HK-2 (cell line): ENCODE results near the gene MRPL16.
"Not testable (repeated sequence)": the region's sequence is repeated elsewhere in the genome, so short reads cannot be mapped to it uniquely, and the experiment has no call there.

Experiments
- DNase-seq: peaks from one replicate; pipeline ENCODE4 v3.0.0-alpha.2; 2018; ENCODE audit not compliant: unreplicated experiment

The MRPL16 gene

DNA sequence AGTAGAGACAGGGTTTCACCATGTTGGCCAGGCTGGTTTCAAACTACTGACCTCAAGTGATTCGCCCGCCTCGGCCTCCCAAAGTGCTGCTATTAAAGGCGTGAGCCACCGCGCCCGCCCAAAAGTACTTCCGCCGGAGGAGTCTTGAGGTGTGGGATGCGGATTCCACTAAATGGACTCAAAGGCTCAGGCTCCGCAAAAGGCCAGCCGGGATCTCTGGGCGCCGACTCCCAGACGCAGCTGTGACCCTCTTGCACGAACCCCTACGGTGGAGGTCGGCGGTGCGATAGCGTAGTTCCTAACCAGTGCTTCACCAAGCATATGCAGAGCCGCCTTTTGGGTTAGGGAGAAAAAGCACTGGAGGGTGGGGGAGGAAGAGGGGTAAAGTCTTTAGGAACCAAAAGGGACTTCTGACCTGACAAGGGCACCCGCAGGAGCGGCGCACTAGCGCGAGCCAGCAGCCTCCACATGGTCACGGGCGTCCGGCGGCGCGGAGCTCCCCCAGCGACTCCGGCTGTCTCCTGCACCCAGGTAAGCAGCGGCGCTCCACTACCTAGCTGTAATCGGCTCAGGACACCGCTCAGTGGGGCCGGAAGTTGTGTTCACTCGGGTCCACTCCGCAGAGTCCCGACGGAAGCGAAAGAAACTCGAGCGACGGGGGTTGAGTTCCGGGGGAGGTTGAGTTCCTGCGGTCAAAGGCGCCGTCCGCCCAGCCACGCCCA is at the start of gene MRPL16:
TSS of gene MRPL16 (minus strand) at position 590 of the 722 bp plus-strand sequence. CDS start at position 470, 120 bp downstream.
- DNase-seq = peak; percentile 87

DNA sequence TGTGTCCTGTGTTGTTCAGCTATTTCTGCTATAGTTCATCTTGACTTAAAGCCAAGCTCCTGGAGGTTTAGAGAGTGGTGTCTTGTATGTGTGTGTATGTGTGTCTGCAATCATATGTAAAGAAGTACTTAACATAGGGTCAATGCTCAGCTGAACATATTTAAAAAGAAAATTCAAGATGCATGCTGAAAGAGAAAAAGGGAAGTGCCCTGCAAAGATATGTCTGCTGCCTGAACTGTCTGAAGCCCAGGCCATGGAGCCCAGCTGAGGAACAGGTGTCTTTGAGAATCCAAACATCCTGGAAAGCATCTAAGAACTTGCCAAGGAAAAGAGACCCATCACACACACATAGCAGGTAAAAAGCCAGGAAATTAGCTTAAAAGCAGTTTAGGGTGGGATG is 49.1 kb upstream of the MRPL16 start:
- no peak for DNase-seq

DNA sequence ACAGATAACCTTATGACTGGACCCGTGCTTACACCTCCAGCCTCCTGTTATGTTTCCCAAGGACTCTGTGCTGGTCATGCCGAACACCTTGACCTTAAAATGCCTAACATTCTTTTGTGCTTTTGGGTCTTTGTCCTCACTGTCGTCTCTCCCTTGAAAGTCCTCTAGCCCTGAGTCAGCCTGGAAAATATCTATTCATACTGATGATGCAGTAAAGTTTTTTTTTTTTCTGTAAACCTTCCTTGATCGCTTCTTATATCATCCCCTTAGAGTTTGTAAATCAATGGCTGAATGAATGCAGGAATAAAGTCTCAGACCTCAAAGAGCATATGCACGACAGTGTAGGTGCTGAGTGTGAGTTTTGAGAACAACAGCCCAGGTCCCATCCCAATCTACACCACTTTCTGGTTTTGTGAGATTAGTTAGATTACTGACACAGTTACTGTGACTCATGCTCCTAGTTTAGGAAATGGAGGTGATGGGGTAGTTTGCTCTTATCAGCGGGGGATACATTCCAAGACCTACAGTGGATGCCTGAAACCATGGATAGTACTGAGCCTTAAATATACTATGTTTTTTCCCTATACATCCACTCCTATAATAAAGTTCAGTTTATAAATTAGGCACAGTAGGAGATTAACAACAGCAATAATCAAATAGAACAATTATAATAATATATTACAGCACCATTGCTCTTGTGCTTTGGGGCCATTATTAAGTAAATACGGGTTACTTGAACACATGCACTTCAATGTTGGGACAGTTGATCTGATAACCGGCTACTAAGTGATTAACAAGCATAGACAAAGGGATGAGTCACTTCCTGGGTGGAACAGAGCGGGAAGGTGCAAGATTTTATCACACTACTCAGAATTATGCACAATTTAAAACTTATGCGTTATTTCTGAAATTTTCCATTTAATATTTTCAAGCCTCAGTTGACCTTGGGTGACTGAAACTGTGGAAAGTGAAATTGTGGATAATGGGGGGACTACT is 47.2 kb upstream of the MRPL16 start:
- DNase-seq = no peak

DNA sequence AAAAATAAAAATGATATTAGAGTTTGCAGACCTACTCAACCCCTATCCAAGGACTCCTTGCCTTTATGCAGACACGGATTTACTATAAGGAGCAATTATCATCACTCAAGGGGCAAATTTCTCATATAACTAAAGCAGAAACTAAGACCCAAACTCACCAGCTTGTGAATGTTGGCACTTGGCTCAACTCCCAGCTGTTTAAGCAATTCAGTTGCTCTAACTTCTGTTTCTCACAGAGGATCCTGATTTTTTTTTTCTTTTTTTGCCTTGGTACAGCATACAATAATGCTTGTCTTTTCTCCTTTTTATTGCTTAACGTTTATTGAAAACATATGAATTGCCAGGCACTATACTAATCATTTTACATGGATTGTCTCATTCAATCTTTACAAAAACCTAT is 44.3 kb upstream of the MRPL16 start:
- no peak for DNase-seq

DNA sequence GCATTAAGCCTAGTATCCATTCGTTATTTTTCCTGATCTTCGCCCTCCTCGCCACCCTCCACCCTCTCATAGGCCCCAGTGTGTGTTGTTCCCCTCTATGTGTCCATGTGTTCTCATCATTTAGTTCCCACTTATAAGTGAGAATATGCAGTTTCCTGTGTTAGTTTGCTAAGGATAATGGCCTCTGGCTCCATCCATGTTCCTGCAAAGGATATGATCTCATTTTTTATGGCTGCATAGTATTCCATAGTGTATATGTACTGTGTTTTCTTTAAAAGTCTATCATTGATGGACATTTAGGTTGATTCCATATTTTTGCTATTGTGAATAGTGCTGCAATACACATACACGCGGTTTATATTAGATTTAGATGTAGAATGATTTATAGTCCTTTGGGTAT is 40.8 kb upstream of the MRPL16 start:
- DNase-seq = not testable (repeated sequence)

DNA sequence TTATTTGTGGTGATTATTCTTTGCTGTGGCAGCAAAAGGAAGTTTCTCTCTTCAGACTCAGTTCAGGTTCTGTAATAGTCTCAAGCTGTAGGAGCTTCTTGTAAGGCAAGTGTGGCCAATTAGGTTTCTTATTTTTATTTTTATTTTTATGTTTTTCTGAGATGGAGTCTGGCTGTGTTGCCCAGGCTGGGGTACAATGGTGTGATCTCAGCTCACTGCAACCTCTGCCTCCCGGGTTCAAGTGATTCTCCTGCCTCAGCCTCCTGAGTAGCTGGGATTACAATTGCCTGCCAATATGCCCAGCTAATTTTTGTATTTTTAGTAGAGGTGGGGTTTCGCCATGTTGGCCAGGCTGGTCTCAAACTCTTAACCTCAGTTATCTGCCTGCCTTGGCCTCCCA is 39.0 kb upstream of the MRPL16 start:
- DNase-seq = not testable (repeated sequence)

DNA sequence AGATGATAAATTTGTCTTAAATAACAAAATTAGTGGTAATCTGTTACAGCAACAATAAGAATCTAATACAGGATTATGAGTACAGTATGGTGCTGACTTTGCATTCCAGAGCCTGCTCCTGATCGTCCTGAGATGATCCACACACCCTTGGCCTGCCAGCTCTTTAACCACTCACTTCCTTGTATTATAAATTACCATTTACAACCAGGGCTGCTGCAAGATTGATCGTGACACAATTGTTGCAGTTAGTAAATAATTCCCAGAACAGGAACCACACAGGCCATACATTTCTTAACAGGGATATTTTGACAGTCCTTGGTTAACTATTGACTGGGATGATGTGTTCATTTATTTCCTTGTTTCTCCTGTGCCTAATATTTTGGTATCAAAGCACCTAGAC is 38.6 kb upstream of the MRPL16 start:
- DNase-seq = peak; percentile 13

DNA sequence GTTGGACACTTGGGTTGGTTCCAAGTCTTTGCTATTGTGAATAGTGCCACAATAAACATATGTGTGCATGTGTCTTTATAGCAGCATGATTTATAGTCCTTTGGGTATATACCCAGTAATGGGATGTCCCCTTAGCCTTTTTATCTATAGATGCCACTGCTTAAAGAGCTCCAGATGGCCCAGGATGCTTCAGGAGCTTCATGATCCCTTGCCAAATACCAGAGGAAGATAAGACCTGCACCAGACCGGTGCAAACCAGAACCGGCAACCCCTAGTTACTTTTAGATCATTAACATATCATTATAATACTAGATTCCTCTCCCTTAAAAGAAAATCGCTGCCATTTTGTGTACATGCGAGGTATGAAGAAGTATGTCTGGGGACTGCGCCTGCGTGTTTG is 37.9 kb upstream of the MRPL16 start:
- DNase-seq = not testable (repeated sequence)

DNA sequence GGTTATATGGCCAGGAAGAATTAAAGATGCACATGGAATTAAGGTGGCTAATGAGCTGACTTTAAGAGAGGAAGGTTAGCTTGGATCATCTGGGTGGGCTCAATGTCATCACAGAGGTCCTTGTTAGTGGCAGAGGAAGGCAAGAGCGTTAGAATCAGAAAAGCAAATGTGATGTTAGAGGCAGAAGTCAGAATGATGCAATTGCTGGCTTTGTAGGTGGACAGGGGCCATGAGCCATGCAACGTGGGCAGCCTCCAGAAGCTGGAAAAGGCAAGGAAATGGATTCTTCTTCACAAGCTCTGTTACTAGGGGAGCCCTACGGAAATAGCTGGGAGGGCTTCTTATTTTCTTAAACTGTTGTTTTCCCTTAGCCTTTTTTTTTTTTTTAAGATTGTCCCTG is 37.0 kb upstream of the MRPL16 start:
- DNase-seq = no peak

DNA sequence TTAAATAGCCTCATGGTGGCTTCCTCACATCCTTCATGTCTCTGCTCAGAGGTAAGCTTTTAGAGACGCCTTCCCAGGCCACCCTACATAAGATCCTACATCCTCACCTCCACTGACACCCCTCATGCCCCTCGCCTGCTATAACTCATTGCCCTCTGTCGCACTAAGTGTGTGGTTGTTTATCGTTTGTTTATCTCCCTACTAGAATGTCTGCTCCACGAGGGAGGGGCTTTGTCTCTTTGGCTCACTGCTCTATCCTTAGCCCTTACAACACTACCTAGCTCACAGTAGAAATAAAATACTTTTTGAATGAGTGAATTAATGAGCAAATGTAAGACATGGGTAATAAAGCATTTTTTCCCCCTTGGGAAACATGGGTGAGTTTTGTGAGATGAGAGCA is 36.0 kb upstream of the MRPL16 start:
- DNase-seq = no peak

DNA sequence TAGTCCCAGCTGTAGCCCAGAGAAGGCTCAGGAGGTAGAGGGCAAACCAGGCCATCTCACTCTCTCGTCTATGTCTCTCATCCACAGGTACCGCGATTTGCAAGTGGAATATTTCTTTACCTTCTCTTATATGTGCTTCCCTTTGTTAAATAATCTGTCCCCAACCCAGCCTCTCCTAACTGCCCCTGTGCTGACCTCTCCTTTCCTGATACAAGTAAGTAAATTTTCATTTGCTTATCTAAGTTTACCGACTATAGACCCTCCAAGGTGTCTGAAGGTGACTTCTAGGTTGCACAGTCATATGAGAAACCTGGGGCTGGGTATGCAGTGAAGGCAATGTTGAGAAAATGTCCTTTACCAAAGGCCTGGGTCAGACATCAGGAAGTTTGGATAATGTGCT is 34.8 kb upstream of the MRPL16 start, which contains the start of gene CBLIF:
TSS of gene CBLIF (minus strand) at position 101 of the 400 bp plus-strand sequence. CDS start at position 55, 46 bp downstream.
- DNase-seq = no peak

DNA sequence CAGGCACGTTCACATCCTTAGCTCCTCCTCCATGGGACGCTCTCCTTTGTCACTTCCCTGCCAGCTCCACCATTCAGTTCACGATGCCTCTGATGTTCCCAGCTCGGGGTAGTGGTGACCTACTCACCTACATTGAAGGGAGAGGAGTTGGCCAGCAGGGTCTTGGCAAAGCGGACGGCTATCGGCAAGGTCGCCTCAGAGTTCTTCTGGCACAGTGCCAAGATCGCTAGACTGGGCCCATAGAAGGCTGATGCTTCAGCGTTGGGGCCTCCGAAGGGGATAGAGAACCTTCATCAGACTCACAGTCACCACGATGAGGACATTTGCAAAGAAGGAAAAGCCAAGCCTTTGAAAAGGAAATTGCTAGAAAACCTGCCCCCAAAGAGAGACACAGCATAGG is 31.7 kb upstream of the MRPL16 start:
- no peak for DNase-seq

DNA sequence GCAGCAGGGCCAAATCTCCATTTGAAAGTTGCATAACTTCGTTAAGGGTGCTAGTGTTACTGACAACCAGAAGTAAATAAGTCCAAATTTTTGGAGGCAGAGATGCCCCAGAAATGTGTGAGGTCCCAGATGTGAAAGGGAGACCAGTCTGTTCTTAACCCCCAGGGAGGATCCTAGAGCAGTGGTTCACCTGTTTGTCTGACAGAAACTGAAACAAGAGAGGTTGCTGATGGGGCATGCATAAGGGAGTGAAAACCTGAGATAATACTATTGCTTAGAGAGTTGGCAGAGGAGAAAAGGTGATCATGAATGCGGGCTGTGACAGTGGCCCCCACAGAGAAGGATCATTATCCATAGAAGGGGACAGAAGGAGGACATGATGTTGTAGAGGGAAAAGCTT is 30.9 kb upstream of the MRPL16 start:
- DNase-seq = no peak

DNA sequence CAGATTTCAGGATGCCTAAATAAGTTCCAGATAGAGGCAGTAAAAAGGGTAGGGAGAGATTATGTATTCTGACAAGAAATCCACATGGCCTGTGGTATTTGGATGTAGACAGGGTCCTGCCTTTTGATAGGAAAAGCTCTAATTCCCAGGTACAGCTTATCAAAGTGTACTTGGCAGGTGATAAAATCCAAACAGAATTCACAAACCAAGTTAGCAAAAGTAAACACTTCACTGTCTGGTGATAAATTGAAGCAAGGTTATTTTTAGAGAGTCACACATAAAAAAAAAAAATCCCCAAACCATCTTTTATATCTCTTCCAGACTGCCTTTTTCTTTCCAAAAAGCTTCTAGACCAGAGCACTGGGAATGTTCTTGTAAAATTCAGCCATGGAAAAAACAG is 29.0 kb upstream of the MRPL16 start:
- DNase-seq = no peak

DNA sequence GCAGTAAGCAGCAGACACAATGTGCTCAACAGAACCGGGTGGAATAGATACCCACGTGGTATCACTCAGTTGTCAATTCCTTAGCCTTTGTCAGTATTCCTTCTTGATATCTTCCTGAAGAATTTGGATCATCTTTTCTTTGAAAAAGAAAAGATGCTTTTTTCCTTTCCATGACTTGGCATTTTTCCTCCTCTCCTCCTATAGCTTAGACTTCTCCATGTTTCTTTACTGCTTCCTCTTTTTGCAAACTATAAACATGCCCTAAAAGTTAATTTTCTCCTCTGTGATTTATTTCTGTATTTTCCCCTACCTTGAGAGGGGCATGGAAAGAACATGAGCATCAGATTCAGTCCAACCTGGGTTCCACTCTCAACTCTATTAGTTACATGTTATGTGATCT is 23.0 kb upstream of the MRPL16 start:
- no peak for DNase-seq

DNA sequence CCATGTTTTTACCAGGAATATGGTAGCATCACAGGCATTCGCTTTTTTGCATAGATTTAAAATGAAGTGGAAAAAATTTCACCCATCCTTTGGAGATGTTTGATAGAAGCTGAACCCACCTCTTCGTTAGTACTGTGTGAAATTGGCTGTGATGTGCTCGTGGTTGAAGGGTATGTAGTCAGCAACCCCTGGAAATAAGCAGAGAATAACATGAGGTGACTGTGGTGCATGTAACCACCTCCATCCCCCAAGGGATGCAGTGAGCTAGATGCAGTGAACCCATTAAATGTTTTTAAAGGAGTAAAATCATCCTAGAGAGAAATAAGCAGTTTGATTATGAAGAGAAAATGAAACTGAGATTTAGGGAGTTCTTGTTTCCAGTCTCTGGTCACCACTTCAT is 18.8 kb upstream of the MRPL16 start:
- no peak for DNase-seq

DNA sequence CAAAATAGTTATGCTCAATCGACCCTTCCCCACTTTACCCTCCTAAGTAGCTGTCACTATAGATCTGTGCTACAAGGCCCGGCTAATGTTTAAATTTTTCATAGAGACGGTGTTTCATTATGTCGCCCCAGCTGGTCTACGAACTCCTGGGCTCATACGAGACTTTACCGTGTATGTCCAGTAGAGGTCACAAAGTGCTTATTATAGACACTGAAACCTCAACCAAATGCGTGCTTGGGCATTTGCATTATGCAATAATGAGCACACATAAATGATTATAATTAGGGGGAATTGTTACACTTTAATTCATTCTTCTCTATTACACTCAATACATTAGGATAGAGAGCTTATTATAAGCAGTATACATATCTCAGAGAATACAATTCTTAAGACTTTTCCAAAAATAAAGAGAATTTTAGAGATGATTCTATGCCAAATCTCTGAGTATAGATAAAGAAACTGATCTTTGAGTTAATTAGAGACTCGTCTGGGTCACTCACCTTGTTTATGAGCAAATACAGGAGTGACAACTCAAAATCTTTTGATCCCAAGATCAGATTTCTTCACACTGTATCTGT is 12.5 kb upstream of the MRPL16 start:
- DNase-seq = no peak

DNA sequence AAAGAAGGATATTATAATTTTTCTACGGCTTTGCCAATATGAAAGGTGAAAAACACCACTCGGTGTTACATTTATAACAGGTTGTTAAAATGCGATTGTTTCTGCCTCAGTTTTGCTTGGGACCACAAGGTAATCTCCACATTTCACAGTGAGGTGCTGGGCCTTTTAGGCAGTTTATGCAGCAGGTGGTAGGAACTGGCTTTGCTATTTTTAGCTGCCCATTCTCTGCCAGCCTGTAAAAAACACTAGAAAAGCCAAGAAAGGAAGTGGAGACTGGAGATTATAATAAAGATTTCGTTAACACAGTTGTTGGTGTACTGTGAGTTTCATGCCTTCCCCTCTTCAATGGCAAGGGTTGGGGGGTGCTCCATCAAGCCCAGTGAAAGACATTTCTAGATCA is 8.0 kb upstream of the MRPL16 start:
- no peak for DNase-seq

DNA sequence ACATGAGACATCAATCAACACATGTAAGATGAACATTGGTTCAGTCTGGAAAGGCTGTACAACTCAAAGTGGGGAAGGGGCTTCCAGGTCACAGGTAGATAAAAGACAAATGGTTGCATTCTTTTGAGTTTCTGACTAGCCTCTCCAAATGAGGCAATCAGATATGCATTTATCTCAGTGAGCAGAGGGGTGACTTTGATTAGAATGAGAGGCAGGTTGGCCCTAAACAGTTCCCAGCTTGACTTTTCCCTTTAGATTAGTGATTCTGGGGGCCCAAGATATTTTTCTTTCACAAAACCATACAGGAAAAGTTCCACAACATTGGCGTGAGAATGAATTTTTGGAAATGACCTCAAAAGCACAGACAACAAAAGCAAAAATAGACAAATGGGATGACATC is 5.9 kb upstream of the MRPL16 start:
- DNase-seq = not testable (repeated sequence)

DNA sequence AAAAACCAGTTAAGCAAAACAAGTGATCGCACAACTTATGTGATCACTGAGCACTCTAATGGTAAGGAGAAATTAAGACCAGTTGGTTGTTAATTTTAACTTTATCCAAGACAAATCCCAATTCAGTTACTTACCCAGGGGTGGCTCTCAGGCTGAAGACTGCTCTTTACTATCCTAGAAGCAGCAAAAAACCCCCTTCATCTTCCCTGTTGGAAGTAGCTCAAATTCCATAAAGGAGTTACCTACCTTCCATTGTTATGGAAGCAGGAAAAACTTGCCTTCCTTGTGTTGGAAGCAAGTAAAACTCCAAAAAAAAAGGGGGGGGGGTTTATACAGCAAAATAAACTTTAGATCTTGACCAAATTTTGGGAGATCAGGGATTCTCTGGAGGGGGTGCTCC is 5.2 kb upstream of the MRPL16 start:
- no peak for DNase-seq

DNA sequence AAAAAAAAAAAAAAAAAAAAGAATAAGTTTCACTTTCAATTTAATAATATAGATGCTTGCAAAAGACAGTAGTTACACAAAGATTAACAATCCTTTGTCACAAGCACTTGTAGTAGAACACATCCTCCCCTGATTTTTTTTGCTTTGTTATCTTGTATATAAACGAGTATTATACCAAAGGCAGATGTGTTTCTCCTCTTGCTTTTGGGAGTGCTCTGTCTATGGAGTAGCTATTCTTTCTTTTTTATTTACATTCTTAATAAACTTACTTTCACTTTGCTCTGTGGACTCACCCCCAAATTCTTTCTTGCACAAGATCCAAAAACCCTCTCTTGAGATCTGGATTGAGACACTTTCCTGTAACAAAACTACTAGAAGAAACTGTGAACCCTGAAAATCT is 3.4 kb upstream of the MRPL16 start:
- DNase-seq = no peak

DNA sequence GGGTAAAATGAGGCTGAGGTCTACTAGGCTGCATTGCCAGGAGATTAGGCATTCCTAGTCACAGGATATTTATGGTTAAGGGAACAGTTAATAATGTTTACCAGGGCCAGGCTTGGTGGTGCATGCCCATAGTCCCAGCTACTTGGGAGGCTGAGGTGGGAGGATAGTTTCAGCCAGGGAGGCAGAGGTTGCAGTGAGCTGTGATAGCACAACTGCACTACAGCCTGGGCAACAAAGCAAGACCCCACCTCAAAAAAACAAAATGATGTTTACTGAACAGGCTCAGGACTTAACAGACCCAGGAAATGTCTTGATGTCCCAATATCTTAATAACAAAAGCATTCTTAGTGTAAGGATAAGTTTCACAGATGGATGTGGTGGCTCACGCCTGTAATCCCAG is 2.8 kb upstream of the MRPL16 start:
- DNase-seq = no peak

DNA sequence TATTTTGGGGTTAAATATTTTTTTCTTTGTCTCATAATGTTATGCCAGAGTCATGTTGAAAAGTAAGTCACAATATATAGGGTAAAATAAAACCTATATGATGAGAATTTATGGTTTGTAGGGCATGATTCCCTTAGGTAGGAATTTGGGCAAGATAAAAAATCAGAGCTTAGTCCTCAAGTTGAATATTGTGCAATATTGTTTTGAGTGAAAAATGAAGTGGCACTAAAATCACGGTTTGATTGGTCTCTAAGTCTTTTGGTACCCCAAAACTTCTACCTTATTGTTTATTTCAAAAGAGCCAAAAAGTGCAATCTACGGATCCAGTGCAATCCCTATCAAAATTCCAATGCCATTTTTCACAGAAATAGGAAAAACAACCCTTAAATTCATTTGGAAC is 1.6 kb upstream of the MRPL16 start:
- DNase-seq = no peak
